Stomach (tissue), 4 donors: ENCODE results near the gene TSPO2.

Experiments
- POLR2A ChIP-seq, 4 donors: fragments of 450-650 bp; IDR thresholded peaks; one replicate each; pipeline ENCODE4 v1.6.1; 2016; ENCODE audit warnings: antibody characterized with exemption in 4 of 4, control low read depth in 2 of 4, mild to moderate bottlenecking in 1 of 4, moderate library complexity in 1 of 4
- POLR2AphosphoS5 ChIP-seq, 3 donors: sonication (generic); formaldehyde crosslinking; IDR thresholded peaks; one replicate each; pipeline ENCODE4 v1.6.1; 2016; ENCODE audit warnings: antibody characterized with exemption in 3 of 3
- TF ChIP-seq, protein P1 (sequence below), 7 experiments: fragments of 450-650 bp in 4 of 7; fragments of 200-600 bp in 3 of 7; sonication (generic) in 3 of 7; IDR thresholded peaks; one replicate each; pipeline ENCODE4 v1.5.1; 2016 to 2019; ENCODE audit warnings: antibody characterized with exemption in 7 of 7, control low read depth in 2 of 7, mild to moderate bottlenecking in 1 of 7

DNA sequence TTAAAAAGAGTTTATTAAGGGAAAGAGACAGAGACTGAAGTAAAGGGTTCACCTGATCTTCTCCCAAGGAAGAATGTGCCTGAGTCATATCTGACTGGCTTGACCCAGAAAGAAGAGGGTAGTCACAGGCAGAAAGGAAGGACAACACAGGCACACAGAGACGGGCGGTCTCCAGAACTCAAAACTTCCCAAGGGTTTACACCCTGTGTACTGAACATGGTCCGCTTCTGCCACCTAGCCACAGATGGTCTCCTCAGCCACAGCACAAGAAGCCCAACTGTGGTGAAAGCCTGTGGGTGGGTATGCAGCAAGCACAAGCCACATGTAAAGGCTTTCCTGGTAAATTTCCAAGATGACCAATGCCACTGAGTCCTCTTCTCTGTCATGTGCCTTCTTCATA lies 20.4 kb upstream of the TSPO2 start:
- TF ChIP-seq, protein P1, sequence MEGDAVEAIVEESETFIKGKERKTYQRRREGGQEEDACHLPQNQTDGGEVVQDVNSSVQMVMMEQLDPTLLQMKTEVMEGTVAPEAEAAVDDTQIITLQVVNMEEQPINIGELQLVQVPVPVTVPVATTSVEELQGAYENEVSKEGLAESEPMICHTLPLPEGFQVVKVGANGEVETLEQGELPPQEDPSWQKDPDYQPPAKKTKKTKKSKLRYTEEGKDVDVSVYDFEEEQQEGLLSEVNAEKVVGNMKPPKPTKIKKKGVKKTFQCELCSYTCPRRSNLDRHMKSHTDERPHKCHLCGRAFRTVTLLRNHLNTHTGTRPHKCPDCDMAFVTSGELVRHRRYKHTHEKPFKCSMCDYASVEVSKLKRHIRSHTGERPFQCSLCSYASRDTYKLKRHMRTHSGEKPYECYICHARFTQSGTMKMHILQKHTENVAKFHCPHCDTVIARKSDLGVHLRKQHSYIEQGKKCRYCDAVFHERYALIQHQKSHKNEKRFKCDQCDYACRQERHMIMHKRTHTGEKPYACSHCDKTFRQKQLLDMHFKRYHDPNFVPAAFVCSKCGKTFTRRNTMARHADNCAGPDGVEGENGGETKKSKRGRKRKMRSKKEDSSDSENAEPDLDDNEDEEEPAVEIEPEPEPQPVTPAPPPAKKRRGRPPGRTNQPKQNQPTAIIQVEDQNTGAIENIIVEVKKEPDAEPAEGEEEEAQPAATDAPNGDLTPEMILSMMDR (IDR thresholded peaks at IDR 0.05): peak in 2 of 7 experiments; percentile 14 to 39
- TF ChIP-seq POLR2A (IDR thresholded peaks at IDR 0.05) (no peak), POLR2AphosphoS5 (IDR thresholded peaks at IDR 0.05) (no peak)
